SH-SY5Y (cell line): ENCODE data around the gene ATAD3C.

Experiments
- GATA2 ChIP-seq: IDR thresholded peaks from 2 replicates; pipeline ENCODE4 v1.6.1; 2011; ENCODE audit warnings: mild to moderate bottlenecking, low read depth, low read length
- GATA3 ChIP-seq: IDR thresholded peaks from 2 replicates; pipeline ENCODE4 v1.6.1; 2011; ENCODE audit warnings: low read depth, mild to moderate bottlenecking, low read length, moderate library complexity

GRCh38 chr1:1451696-1452364 lies 2.3 kb downstream of the ATAD3C start:
- TF ChIP-seq GATA2 (no peak), GATA3 (no peak)
